GM21381 (cell line): ENCODE data around the gene ACVR1.
"Not testable (repeated sequence)": the region's sequence is repeated elsewhere in the genome, so short reads cannot be mapped to it uniquely, and the experiment has no call there.

Experiments
- ATAC-seq: cut with Tn5 transposase; IDR thresholded peaks from one replicate; pipeline ENCODE4 v1.9.1; 2021; ENCODE audit warnings: mild to moderate bottlenecking, moderate library complexity; ENCODE audit not compliant: unreplicated experiment

Gene ACVR1

DNA sequence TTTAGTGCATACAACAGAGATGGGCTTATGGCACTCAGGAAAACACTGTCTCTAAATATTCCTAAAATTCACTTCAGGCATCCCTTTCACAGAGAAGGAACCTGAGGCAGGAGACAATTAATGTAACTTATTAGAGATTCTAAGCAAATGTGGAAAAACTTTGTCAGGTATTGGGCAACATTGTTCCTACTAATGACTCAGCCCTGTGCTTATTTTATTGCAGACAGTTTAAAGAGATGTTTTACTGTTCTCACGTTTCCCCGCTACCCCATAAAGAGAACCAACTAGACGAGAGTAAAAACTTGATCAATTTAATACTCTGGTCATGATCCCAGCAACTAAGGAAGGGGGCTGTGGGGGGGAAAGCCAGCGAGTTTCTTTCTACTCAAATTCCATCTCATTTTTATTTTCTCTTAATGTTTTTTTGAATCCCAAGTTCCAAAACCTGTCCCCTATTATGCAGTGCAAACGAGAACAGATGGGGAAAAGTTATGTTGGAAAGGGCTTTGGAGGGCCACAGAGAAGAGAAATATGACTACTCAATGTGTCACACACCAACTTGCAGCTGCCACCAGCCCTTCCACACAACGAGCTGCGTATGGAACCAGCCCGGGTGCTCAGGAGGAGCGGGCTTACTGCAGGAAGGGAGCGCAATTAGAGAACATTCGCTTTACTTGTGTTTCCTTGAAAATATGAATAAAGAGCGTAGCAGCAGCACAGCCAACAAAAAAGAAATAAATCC is 18.7 kb upstream of the ACVR1 start:
- ATAC-seq = no peak

GRCh38 chr2:157893611-157894010 is 17.5 kb upstream of the ACVR1 start:
- no peak for ATAC-seq

- ATAC-seq = no peak
These were observed 15.5 kb upstream of the ACVR1 start for GRCh38 chr2:157891643-157892041.

DNA sequence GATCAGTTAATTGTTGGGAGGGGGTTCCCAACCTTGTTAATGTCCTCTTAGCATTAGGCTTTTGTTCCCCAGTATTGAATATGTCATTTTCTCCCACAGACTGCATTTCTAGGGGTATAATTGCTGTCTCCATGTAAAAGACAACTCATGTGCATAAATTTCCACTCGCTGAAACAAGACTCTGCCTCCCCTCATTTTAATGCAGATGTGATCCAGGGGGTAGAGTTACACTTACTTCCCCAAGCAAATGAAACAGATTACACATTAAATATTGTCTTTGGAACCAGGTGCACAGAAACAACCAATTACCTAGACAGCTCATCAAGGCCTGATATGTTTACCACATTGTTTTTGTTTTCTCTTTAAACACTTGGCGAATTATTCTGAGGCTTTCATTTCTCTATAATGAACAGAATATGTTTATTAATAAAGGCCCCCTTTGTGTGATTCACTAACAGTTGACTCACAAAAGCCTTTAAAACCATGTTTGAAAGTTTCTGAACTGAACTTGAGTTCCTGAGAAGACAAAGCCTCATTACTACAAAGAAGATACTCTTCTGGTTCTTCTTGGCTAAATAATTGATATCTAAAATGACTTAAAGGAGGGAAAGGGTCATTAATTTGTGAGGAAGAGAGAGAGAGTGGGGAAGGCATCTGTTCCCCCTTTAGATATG is 15.0 kb upstream of the ACVR1 start:
- ATAC-seq = no peak

GRCh38 chr2:157887946-157888345 is 11.8 kb upstream of the ACVR1 start:
- no peak for ATAC-seq

- not testable (repeated sequence) for ATAC-seq
These were observed 8.4 kb upstream of the ACVR1 start for GRCh38 chr2:157884533-157884932.

DNA sequence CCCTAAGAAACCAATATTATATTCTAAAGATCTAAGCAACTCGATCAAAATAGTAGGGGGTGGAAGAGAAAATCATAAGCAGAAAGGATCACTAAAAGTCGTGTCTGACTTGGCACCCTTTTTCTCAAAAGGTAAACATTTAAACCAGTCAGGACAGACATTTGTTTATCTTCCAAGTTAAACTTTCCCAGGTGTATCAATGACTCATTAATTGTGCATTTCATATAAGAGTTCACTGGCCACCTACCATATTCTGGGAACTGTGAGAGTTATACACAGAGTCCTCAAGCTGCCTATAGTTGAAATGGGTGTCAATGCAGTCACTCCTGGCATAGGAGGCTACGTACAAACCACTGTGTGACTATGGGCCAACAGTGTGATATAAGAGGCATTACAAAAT is 4.8 kb upstream of the ACVR1 start:
- no peak for ATAC-seq

GRCh38 chr2:157877761-157878400 is 1.8 kb upstream of the ACVR1 start:
- ATAC-seq = no peak

DNA sequence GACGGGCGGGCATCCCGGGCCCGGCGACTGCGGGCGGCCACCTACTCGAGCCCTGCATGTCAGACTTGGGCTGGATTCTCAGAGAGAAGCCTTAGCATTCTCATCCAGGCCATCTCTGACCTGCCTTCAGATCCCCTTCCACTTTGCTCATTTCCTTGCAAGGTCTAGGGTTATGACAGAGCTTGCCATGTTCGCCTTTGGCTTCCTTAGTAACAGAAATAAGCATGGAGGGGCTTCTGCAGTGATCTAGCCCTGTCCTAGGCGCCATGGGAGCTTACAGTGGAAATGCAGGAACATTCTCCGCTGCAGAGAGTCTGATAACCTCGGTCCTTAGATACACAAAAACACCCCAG is 632 bp upstream of the ACVR1 start:
- ATAC-seq = no peak

- ATAC-seq = peak; percentile 44
These were observed 477 bp downstream of the ACVR1 start for GRCh38 chr2:157875641-157876065.

- ATAC-seq = no peak
These were observed 1.0 kb downstream of the ACVR1 start for GRCh38 chr2:157874997-157875640.

DNA sequence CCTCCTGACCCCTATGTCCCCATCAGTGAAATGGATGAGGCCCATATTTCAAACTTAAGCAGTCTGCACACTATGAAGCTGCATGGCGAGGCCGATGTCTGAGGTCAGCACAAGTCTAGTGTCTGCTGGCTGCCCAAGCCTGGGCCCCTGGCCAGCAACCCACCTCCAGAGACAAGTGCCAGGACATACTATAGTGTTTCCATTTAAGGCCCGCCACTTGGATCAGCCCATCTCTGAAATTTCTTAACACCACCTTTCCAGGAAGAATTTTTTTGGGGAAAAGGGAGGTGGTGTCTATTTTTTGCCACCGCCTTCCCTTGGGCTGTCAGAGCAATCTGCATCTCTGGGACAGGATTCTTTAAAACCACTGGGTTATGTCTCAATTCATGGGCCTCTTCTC is 1.8 kb downstream of the ACVR1 start:
- no peak for ATAC-seq

DNA sequence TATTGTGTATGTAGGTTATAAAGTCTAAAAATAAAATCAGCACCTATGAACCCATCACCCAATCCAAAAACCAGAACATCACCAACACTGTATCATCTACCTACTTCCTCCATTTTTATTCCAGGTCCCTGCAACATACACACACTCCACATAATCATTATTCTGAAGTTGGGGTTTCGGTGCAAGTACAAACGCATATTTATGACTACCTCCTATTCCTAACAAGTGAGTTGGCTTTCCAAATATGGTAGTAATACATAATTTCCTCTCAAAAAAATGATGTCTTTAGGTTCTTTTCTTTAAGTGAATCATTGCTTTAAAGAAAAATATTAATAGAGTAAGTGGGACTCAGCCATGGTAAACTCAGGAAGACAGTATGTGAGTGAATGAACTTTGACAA is 3.3 kb downstream of the ACVR1 start:
- ATAC-seq = no peak

GRCh38 chr2:157871415-157871814 is 4.7 kb downstream of the ACVR1 start:
- ATAC-seq = no peak

DNA sequence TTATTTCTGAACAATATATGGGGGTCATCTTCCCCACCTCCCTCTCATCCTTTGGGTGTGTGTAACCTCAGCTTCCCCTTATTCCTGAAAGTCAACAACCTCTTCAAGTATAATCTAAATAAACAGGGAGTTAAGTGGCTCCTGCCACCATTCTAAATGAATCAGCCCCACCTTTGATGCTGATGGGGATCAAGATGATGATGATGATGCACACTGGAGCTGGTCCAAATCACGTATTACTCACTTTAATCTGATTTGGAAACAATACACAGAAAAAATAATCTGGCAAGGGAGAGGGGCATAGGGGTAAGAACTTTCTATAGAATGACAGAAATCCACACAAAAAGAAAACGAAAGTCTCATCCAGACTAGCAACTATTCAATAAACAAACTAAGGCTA is 7.1 kb downstream of the ACVR1 start:
- ATAC-seq = no peak

DNA sequence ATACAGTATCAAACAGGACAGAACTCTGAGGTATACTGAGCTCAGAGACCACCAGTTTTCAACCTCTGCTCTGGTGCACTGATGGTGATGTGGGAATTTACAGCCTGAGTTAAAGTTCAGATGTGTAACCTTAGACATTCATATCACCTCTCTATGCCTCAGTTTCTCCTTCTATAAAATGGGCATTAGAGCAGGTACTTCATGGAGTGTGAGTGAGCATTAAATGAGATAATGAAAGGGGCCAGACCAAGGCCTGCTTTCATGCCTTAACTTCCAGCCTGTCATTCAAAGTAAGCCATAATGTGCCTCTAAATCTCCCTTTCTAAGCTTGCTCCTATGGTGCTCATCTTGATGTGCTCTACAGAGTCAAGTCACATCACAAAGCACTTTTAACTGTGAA is 8.4 kb downstream of the ACVR1 start:
- no peak for ATAC-seq

DNA sequence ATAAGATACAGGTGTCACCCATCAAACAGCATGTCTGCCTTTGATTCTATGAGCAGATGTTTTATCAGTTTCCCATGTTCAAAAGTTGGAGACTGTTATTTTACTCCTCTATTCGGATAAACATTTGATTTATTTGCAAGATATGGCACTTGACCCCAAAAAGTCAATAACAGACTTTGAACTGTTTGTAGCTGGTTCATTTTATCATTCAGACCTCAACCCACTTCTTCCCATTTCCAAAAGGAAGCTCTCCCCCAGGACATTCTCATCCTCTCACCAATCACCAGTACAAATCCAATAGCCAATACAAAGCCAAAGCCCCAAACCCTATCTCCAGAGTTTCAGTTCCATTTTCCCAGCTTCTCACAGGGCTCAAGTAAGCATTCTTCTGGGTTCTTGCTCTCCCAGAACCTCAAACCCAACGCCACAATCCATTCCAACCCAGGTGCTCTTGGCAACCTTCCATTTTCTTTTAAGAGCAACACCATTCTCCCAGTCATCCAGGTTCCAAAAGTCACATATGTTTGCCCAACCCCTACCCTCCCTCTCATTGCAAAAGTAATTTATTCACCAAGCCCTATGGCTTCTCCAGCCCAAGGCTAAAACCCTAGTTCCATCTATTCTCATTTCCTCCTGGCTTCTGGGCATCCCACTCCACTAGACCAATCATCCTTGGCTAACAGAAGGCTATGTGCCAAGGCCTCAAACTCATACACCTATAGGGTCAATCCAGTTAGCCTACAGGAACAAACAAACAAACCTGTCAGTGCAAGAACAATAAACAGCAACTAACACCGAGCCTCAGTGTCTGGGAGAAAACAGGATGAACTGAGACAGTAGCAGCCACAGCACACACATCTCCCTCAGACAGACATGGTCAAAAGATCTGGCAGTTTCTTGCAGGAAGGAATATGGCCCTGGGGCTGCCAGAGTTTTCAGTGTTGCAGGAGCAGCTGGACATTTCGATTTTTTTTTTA is 9.2 kb downstream of the ACVR1 start:
- ATAC-seq = no peak

DNA sequence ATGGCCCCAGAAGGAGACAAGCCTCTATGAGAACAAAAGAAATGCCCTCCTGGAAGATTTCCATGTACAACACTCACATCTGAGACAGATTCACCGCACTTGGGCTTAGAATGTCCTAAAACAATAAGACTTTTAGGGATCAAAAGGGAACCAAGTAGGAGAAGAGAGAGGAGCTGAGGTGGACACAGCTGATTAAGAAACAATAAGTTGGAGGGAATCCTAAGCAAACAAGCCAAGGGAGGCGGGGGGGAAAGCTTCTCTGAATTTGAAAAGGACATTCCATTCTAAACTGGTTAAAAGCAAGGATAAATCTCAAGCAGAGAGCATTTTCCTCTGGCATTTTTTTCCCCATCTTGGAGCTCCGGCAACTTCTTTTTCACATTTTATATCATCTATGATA is 9.9 kb downstream of the ACVR1 start:
- no peak for ATAC-seq

- ATAC-seq = no peak
These were observed 11.2 kb downstream of the ACVR1 start for GRCh38 chr2:157864857-157865430.

DNA sequence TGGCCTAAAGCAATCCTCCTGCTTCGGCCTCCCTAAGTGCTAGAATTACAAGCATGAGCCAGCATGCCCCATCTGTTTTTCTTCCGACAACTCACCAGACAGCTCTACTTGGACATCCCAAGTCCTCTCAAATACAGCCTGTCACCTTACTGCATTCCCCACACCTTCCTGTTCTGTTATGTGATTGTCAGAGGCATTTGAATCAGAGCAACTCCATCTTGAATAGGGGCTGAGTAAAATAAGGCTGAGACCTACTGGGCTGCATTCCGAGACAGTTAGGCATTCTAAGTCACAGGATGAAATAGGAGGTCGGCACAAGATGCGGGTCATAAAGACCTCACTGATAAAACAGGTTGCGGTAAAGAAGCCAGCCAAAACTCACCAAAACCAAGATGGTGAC is 17.3 kb downstream of the ACVR1 start:
- ATAC-seq = no peak
